ENCODE results near the gene PRLR.

- TF ChIP-seq EZH2phosphoT487 (IDR thresholded peaks at IDR 0.05; ENCODE audit: low read depth) (no peak), CTCF (IDR thresholded peaks at IDR 0.05; ENCODE audit: low read depth, low read length) (no peak)
These were observed 29.0 kb downstream of the PRLR start for GRCh38 chr5:35201291-35201690.

Data from OCI-LY3 (cell line).